ENCODE data around the gene CDC37.

- TF ChIP-seq SMC3 (IDR thresholded peaks at IDR 0.05), result peak; percentile 55
- no peak for TF ChIP-seq HOXA7 (CRISPR knock-in tag; IDR thresholded peaks at IDR 0.05)
- TF ChIP-seq POLR2A (IDR thresholded peaks at IDR 0.05; ENCODE audit: low read length), result no peak
- no peak for TF ChIP-seq CBX8 (IDR thresholded peaks at IDR 0.05)
- TF ChIP-seq, protein P1, sequence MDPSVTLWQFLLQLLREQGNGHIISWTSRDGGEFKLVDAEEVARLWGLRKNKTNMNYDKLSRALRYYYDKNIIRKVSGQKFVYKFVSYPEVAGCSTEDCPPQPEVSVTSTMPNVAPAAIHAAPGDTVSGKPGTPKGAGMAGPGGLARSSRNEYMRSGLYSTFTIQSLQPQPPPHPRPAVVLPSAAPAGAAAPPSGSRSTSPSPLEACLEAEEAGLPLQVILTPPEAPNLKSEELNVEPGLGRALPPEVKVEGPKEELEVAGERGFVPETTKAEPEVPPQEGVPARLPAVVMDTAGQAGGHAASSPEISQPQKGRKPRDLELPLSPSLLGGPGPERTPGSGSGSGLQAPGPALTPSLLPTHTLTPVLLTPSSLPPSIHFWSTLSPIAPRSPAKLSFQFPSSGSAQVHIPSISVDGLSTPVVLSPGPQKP (IDR thresholded peaks at IDR 0.05; ENCODE audit: low read depth, low read length), result no peak
- peak; percentile 72 for TF ChIP-seq CTCF (IDR thresholded peaks at IDR 0.05)
- TF ChIP-seq CBX2 (IDR thresholded peaks at IDR 0.05; ENCODE audit: borderline replicate concordance, low read depth), result no peak
- TF ChIP-seq ESRRA (IDR thresholded peaks at IDR 0.05; ENCODE audit: borderline replicate concordance, low read length), result no peak
- no peak for TF ChIP-seq RNF2 (IDR thresholded peaks at IDR 0.05; ENCODE audit: borderline replicate concordance, low read depth)
- no peak for TF ChIP-seq JUN (IDR thresholded peaks at IDR 0.05)
These were observed 20.8 kb upstream of the CDC37 start for GRCh38 chr19:10424011-10424637.
